Lung microvascular endothelial cell (primary cell): ENCODE data around the gene TMED7. TPM values are rescaled to one million over a fixed set of nuclear protein-coding genes. Genes with fewer than 3 reads are reported as not detected.

ENCODE experiments used
- DNase-seq, 2 donors: peaks; one replicate each; pipeline versions ENCODE4 v3.0.0 to v3.0.0-alpha.2; 2010; ENCODE audit warnings: low read depth in 2 of 2
- total RNA-seq: library from RNA; depleted of rRNA; stranded (reverse); fragments of >200 nt; gene quantifications from 2 replicates; pipeline ENCODE4 v1.2.1, GENCODE V29; 2014

The TMED7 gene
- total RNA-seq, 1 donor from 2014 or later: 89.7 TPM

- DNase-seq: no peak
Measured at GRCh38 chr5:115627295-115627865, 1.5 kb upstream of the TMED7 start.

- peak in 1 of 2 donors; percentile 58 for DNase-seq
Measured at GRCh38 chr5:115626445-115626823, 598 bp upstream of the TMED7 start.

DNA sequence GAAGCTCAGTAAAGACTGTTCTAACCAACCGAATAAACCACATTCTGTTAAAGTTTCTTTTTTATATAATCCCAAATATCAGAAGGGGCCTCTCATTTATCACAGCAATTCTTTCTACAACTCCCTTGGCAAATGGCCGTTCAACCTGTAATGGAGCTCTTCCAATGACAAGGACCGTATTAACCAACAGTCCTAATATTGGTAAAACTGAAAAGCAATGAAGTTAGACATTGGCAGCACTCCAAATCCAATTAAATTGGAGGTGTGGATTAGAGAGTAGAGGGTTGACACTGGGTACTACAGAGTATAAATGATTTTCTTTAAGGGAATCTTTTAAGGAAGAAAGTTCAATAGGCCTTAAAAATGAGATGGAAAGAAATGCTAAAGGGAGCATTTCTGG, 842 bp downstream of the TMED7 start:
- peak; percentile 9 to 32 for DNase-seq

- no peak for DNase-seq
Measured at GRCh38 chr5:115623658-115624057, 2.2 kb downstream of the TMED7 start.

DNA sequence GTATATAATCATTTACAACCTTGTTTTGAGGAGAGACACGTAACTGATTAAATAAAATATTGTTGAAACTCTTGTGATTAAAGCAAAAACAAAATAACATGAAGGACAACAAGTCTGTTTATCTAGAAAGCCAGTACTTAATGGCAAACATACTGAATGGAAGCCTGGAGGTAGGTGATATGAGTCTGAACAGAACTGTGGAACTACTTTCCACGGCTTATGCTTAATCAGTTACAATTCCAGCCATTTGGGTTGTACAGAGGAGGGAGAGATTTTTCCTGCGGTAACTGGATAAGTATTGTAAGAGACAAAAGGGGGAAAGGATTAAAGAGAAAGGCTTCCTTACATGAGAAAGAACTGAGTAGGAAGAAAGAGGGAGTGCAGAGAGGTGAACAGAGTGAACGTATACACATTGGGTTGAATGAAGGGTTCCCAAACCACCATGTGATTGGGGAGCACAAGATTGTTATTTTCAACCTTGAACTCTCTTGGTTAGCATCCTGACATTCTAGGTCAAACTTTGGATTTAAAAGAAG, 4.4 kb downstream of the TMED7 start:
- no peak for DNase-seq

DNA sequence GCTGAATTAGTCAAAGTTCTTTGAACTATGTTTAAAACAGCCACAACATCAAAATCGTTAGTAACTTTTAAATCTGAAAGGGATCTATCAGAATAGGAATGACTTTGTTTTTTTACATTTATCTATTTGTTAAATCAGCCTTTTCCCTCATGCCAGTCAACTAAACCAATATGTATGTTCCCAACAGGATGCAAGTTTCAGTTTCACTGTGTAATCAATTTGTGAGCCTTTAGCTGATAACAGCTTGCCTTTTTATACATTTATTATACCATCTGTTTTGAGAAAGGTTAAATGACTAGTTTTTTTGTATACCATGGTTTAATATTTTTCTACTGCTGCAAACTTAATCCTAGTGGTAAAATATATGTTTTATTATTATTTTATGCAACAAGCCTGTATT, 8.9 kb downstream of the TMED7 start:
- DNase-seq: no peak

GRCh38 chr5:115616472-115616871, 9.4 kb downstream of the TMED7 start:
- no peak for DNase-seq

GRCh38 chr5:115611873-115612272, 14.0 kb downstream of the TMED7 start:
- no peak for DNase-seq

DNA sequence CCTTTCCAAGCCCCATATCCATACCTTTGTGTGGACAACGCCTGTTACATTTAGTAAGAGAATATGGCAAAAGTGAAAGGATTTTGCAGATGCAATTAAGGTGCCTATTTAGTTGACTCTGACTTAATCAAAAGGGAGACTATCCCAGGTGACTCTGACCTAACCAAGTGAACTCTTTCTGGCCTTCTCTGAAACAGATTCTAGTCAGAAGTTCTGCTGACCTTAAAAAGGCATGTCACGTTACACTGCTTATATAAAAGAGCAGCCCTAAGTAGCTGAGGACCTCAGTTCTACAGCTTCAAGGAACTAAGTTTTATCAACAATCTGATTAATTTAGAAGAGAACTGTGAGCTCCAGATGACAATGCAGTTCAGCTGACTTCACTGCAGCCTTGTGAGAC, 17.9 kb downstream of the TMED7 start:
- DNase-seq: no peak

DNA sequence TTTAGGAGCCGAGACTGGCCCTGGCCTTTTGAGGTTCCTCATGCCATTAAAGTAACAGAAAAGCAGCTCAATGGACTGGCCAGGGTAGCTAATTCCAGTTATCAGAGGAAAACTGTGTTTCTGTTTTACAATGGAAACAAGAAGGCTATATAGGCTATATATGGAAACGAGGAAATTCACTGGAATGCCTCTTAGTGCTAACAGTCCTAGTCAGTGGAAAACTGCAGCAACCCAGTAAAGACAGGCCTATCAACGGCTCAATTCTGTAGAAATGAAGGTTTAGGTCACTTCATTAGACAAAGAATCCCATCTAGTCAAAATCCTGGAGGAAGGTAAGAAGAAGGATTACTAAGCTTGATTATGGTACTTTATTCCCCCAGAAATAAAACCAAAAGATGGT, 20.4 kb downstream of the TMED7 start:
- DNase-seq: peak in 1 of 2 donors; percentile 50

GRCh38 chr5:115602591-115603125, 23.2 kb downstream of the TMED7 start:
- DNase-seq: no peak

DNA sequence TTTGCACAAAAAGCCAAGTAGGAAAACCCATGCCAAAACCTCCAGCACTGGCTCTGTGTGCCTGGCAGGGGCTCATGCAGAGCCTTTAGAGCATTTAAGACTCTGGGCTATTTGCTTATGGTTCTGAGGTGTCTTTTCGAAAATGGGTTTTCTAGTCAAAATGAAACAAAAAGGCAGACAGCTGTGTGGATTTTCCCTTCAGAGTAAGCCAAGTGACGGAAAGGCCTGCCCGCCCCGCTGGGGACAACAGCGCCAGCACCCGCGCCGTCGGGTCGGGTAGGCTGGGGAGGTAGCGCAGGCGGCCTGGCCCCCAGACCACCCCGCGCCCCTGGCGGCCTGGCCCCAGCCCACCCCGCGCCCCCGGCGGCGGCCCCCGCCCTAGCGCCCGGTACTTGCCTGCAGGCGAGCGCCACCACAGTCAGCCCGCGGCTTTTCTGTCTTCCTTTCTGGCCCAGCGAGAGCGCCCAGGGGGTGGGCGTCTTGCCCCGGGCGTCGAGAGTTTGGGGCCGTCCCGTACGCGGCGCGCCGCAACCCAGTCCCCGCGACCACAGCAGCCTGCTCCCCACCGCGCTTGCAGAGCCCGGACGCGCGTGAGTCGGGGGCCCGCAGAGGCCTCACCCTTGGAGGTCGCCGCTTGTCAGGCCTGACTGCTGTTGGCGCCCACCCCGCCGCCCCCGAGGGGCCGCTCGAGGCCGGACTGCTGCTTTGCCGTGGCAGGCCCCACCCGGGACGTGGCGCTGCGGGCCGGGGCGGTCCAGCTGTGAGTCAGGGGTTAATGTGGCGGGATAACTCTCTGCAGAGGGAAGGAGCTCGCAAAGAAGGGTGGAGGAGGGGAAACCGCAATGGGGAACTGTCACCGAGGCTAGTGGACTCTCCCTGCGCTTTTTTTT, 23.9 kb downstream of the TMED7 start, which contains the start of gene TICAM2:
Gene TICAM2, minus strand, starts transcription at position 779 of the 890 bp plus-strand sequence. CDS start 21,223 bp downstream, outside the sequence.
- peak; percentile 51 to 64 for DNase-seq

DNA sequence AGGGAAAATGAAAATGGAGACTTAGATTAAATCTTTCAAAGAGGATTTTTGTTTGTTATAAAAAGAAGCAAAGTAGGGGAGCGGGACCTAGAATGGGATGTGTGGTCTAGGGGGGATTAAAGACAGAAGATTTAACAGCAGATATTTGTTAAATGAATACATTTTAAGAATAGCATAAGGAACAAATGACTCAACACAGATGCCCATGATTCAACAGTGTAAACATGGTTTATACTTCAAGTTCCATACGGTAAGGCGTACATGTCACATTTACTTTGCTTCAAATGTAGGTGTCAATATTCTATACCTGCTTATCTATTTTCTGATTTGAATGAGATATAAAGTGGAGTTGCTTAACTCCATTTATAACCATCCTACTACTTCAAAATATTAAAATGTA, 25.1 kb downstream of the TMED7 start:
- peak in 1 of 2 donors; percentile 25 for DNase-seq

DNA sequence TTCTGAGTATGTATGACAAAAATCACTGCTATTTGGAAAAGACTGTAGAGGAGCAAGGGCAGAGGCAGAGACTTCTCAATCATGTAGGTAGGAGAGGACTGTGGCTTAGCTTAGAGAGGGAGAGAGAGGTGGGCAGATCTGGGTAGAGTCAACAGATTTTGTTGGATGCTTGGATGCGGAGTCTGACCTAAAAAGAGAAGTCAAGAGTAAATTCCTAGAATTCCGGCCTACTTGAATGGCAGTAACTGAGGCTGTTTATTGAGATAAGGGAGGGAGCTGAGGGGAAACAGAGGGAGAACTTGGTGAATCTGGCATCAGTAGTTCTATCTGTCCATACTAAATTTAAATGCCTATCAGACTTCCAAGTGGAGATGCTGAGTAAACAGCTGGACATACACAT, 25.9 kb downstream of the TMED7 start:
- no peak for DNase-seq

- peak in 1 of 2 donors; percentile 23 for DNase-seq
Measured at GRCh38 chr5:115599502-115599901, 26.3 kb downstream of the TMED7 start.

GRCh38 chr5:115594128-115595047, 31.4 kb downstream of the TMED7 start:
- DNase-seq: peak; percentile 29 to 61

DNA sequence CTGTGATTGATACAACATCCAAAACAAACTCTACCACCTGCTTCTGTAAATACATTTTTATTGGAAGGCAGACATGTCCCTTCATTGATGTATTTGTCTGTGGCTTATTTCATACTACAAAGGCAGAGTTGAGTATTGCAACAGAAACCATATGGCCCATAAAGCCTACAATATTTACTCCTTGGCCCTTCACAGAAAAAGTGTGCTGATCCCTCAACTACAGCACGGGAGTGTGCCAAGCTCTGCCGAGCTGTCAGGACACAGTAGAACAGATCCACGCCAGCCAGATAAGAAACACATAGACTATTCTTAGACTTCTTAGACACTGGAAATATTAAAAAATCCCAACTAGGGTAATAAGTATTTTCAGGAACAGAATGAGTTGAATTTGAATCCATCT, 36.8 kb downstream of the TMED7 start:
- no peak for DNase-seq

- DNase-seq: no peak
Measured at GRCh38 chr5:115588640-115589039, 37.2 kb downstream of the TMED7 start.

DNA sequence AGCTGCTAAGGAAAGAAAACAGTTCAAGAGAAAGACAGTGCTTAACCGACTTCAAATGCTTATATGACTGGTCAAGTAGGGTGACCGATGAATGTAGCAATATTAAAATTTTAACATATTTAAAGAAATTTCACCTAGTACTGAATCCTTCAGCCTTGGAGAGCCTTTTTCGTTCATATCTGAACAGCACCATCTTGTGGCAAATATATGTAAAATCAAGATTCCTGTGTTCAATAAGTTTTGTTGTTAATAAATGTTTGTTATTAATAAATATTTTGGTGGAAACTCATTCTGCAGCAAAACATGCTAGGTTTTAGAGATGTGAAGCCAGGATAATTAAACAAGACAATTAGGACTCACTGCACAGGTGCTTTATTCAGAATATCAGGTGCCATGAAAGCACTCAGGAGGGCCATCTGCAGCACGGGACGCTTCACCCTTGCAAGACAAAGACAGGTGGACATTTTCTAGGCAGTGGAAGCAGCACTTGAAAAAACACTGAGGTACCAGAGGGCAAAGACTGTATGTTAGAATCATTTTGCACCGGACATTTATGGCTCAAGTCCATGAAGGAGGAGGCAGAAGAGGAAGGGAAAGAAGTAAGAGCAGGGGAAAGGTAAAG, 39.2 kb downstream of the TMED7 start:
- DNase-seq: peak; percentile 48 to 51

DNA sequence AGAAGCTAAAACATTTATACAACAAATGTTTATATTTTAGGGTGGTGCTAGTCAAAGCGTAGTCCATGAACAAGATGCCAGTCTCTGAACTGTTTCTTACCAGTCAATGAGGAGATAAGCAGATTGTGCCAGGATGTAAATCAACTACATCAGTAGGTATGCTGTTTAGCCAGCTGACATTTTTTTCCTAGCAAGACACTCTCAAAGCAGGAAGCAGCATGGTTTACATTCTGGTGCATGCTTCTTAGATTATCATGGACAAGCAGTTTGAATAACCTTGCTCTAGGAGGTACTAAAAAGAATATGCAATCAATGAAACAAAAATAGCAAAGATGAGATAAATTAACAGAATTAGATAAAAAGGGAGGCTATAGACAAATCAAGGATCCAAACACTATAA, 40.6 kb downstream of the TMED7 start:
- peak in 1 of 2 donors; percentile 24 for DNase-seq

- no peak for DNase-seq
Measured at GRCh38 chr5:115584501-115584900, 41.3 kb downstream of the TMED7 start.
